Hippocampal formation (tissue), 2 donors: Measurements from ENCODE around the gene SLC47A2.

Source experiments
- DNase-seq, 2 donors: peaks; one replicate each; lab custom pipeline; 2025; lab: John Stamatoyannopoulos, UW

SLC47A2 gene

GRCh38 chr17:19664136-19664820 lies 52.1 kb downstream of the SLC47A2 start:
- DNase-seq, result no peak

DNA sequence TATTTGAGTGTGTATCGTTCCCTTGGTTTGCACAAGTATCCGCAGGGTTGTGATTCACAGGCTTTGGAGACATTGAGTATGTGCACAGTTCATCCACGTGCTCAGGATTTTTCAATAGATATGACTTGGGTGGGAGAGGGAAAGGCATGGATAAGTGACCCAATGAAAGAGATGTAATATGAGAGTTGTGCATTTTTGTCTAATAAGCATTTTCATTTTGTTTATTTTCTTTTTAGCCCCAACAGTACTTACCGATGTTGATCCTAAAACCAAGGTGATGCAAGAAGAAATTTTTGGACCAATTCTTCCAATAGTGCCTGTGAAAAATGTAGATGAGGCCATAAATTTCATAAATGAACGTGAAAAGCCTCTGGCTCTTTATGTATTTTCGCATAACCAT lies 53.3 kb downstream of the SLC47A2 start:
- DNase-seq, result no peak

DNA sequence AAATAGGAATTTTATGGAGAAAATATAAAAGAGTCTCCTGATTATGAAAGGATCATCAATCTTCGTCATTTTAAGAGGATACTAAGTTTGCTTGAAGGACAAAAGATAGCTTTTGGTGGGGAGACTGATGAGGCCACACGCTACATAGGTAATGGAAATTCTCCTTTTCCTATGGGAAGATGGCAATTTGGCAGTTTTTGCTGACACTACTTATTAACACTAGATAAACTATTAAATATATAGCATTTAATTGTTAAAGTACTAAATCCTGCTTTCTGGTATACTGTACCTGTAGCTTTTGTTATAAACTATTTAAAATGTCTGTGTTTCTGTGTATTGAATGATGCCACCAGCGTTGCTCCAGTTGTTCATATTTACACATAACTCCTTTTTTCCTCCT lies 55.3 kb downstream of the SLC47A2 start:
- DNase-seq, result no peak

DNA sequence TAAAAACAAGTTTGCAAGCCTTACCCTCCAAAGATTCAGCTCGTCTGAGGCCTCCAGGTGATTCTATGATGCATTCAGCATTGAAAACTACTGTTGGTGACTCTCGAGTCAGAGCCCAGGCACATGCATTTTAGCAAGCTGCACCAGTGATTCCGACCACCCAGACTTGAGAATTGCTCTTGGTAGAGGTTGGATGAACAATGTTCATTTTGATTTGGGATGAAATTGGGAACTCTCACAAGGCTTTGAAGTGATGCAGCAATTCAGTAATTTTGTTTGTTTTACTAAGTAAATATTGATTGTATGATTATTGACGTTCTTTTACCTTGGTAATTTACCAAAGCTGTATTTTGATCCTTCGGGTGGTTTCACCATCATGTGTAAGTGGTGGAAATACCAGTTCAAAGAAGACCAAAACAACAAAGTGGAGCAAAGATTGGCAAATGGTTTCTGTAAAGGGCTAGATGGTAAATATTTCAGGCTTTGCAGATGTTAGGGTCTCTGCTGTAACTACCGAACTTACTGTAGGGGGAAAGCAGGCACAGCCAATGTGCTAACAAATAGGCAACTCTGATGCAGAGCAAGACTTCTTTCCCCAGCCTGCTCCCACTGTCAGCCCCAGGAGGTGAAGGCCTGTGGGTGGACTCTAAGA lies 56.0 kb downstream of the SLC47A2 start:
- DNase-seq, result no peak

- DNase-seq, result no peak
Observed at GRCh38 chr17:19659366-19660177, 56.8 kb downstream of the SLC47A2 start.

DNA sequence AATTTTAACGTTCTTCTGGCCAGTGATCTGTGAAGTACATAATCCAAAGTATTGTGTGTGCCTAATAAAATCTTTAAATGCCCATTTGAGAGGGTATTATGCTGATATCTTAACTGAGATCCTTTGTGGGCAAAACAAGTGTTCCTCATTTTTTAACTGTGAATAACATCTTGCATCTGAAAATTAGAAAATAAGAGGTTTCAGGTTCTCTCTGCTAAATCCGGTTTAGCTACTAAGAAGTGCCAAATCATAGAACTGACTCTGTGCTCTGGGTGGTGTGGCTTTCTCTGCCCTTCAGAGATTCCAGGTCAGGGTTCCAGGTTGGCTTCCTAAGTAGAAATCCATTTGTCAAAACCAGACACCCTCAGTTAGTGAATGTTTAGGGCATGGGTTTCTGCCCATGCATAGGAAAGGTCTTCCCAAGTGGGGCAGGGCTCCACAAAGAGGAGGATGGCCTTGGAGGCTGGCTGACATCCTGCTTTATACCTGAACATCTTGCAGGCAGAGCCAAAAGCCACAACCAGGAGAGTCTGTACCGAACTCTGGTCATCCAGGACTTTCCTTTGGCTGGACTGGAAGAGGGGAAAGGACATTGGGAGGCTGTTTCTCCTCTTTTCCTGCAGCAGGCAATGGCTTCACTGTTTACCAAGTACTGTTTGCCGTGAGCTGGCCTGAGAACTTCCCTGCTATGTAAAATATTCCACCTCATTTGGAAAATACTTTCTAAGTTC lies 59.4 kb downstream of the SLC47A2 start:
- no peak for DNase-seq

DNA sequence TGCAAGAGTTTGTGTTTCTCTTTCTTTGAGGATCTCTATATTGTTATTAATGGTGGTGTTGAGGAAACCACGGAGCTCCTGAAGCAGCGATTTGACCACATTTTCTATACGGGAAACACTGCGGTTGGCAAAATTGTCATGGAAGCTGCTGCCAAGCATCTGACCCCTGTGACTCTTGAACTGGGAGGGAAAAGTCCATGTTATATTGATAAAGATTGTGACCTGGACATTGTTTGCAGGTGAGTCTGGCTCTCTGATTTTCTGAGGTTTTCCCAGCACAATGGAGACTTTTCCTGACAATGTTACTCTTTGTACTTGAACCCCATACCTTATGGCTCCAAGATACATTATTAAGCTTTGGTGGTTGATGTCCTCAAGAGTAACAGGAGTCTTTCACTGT lies 60.0 kb downstream of the SLC47A2 start:
- DNase-seq, result no peak

- no peak for DNase-seq
Observed at GRCh38 chr17:19654896-19655295, 61.5 kb downstream of the SLC47A2 start.

DNA sequence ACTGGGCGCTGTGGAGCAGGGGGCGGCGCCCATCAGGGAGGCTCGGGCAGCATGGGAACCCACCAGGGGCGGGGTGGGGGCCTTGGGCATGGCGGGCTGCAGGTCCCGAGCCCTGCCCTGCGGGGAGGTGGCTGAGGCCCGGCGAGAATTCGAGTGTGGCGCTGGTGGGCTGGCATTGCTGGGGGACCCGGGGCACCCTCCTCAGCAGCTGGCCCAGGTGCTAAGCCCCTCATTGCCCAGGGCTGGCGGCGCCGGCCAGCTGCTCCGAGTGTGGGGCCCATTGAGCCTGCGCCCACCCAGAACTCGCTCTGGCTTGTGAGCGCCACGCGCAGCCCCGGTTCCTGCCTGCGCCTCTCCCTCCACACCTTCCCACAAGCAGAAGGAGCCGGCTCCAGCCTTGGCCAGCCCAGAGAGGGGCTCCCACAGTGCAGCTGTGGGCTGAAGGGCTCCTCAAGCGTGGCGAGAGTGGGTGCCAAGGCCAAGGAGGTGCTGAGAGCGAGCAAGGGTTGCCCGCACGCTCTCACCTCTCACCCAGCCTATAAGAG lies 62.0 kb downstream of the SLC47A2 start:
- no peak for DNase-seq

DNA sequence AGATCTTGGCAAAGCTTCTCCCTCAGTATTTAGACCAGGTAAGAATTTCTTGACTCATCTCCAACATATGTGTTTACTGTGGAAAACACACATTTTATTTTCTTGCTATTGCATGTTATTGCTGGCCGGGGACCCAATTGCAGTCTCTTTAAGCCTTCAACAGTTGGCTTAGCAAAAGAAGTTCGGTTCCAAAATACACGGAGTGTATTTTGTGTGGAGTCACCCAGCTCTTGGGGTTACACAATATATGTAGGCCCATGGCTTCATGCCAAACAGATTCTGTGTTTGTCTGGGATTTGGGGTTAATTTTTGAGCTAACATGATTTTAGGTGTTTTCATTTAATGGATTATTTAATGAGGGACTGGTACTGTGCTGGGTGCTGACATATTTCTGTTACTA lies 63.8 kb downstream of the SLC47A2 start:
- no peak for DNase-seq

DNA sequence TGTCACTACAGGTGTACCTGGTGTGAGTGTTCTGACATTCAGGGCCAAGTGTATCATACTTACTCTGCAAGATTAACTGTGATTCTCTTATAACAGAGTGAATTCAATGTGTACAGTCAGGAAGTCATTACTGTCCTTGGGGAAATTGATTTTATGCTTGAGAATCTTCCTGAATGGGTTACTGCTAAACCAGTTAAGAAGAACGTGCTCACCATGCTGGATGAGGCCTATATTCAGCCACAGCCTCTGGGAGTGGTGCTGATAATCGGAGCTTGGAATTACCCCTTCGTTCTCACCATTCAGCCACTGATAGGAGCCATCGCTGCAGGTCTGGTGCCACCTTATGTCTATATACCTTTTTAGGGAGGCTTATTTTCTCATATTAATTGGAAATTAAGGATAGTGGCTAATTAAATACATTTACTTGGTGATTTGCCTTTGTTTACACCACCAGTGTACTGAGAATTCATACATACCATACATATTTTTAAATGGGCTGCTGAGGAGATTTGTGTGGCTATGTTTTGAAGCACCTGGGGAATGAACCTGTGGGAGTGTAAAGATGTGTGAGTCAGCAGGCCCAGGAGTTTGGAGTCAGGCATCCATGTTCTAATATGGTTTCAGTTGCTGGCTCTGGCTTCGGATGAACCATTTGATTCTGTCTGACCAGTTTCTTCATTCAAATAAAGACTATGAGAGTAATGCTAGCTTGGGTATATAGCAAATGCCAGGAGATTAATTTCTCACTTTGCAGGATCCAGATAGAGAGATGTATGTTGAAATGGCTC lies 64.7 kb downstream of the SLC47A2 start:
- DNase-seq, result no peak

GRCh38 chr17:19650826-19651225 lies 65.6 kb downstream of the SLC47A2 start:
- DNase-seq, result no peak

DNA sequence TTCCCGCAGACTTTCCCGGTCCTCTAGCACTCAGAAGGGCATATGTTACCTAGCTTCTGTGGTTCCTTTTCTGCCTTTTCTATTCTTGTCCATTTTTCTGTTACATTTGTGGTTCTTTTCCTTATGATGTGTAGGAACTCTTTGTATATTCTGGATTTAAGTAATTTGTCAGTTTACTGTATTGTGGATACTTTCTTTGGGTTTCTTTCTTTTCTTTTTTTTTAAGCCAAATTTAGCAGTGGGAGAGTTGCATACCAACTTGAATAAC lies 67.2 kb downstream of the SLC47A2 start:
- DNase-seq, result no peak

GRCh38 chr17:19648475-19649273 lies 67.7 kb downstream of the SLC47A2 start, which contains the start of gene ALDH3A2:
TSS of gene ALDH3A2 (plus strand) at chr17:19648751. CDS start at chr17:19648972, 221 bp downstream.
- peak; percentile 96 to 98 for DNase-seq

DNA sequence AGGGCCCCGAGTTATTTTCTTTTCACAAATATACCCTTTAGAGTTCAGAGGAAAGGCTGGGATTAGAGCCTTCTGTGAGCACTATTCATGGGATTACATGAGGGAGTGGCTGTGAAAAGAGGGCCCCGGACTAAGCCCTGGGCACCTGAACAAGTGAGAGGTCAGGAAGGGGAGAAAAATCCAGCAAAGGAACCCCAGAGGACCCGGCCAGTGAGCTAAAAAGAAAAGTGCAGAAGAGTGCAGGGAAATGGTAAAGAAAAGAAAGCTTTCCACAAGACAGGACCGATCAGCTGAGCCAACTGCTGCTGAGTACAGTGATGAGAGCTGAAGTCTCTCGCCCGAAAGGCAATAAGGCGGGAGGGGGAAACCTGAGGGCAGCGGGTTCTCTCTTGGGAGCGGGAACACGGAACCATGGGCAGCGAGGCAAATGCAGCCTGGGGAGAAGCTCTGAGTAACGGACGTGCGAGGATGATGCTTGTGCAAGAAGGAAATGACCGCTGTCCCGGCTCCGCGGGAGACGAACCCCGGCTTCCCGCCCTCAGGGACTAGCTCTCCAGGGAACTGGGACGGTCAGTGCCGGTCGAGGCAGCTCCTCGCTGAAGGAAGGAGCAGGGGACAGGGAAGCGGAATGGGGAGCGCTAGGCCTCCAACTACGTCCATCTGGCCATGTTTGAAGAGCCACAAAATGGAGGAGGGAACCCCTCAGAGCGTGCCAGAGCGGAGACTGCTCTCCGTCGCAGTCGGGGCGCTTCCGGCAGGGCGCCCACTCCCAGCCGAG lies 68.5 kb downstream of the SLC47A2 start:
- DNase-seq, result peak; percentile 66 to 69

GRCh38 chr17:19646788-19647696 lies 69.3 kb downstream of the SLC47A2 start:
- DNase-seq, result no peak

- DNase-seq, result peak in 1 of 2 donors; percentile 51
Observed at GRCh38 chr17:19645734-19646201, 70.6 kb downstream of the SLC47A2 start.

DNA sequence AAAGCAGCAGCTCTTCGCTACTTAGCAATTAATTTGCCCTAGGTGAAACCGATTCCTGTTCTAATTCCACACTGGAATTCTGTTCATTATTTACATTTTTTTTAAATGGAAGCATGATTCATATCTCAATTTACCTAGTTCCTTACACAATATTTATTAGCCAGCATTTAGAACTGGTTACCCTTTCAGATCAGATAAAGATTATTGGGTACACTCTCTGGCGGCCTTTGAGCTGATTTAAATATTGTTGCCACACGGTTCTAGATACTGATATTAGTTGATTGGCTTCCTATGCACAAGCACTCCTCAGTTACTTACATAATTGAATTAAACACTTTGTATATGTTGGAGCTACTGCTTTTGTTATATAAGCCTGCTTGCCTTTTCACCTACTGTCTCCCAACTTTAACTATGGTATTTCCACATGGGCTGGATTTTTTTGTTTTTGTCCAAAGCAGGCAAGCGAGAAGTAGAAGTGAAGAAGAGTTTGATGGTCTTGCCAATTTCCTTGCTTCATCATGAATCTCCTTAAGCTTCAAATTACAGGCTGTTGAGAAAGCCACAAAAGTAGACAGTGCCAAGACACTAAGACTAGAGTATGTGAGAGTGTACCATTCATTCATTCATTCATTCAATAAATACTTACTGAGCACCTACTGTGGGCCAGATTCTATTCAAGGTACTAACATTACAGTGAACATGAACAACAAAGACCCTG lies 71.7 kb downstream of the SLC47A2 start:
- no peak for DNase-seq
